HG03378 (cell line): ENCODE results near the gene P2RX6.
"Not testable (repeated sequence)": the region's sequence is repeated elsewhere in the genome, so short reads cannot be mapped to it uniquely, and the experiment has no call there.

ENCODE experiments used
- ATAC-seq: cut with Tn5 transposase; IDR thresholded peaks from one replicate; pipeline ENCODE4 v1.9.1; 2021; ENCODE audit warnings: mild to moderate bottlenecking, moderate library complexity; ENCODE audit not compliant: unreplicated experiment

P2RX6 gene

GRCh38 chr22:20993304-20994127, 21.4 kb upstream of the P2RX6 start:
- no peak for ATAC-seq

- ATAC-seq = no peak
Observed at GRCh38 chr22:20994128-20994901, 20.6 kb upstream of the P2RX6 start.

- ATAC-seq = no peak
Observed at GRCh38 chr22:20994902-20995241, 20.1 kb upstream of the P2RX6 start.

GRCh38 chr22:20995329-20996030, 19.5 kb upstream of the P2RX6 start:
- ATAC-seq = no peak

GRCh38 chr22:20996031-20996410, 18.9 kb upstream of the P2RX6 start:
- ATAC-seq = no peak

- no peak for ATAC-seq
Observed at GRCh38 chr22:20996598-20997535, 18.1 kb upstream of the P2RX6 start.

GRCh38 chr22:20997536-20998257, 17.3 kb upstream of the P2RX6 start:
- no peak for ATAC-seq

- no peak for ATAC-seq
Observed at GRCh38 chr22:20998411-20999336, 16.3 kb upstream of the P2RX6 start.

GRCh38 chr22:20999350-21000206, 15.4 kb upstream of the P2RX6 start:
- ATAC-seq = no peak

GRCh38 chr22:21000207-21000986, 14.6 kb upstream of the P2RX6 start:
- no peak for ATAC-seq

- no peak for ATAC-seq
Observed at GRCh38 chr22:21000987-21001600, 13.9 kb upstream of the P2RX6 start.

GRCh38 chr22:21001601-21002325, 13.2 kb upstream of the P2RX6 start, which contains the start of gene THAP7:
TSS of gene THAP7 (minus strand) at chr22:21002118. CDS start at chr22:21001911, 207 bp downstream.
- ATAC-seq = peak; percentile 69

GRCh38 chr22:21003782-21004181, 11.2 kb upstream of the P2RX6 start:
- ATAC-seq = no peak

- not testable (repeated sequence) for ATAC-seq
Observed at GRCh38 chr22:21009208-21009607, 5.8 kb upstream of the P2RX6 start.

GRCh38 chr22:21009638-21010425, 5.1 kb upstream of the P2RX6 start:
- ATAC-seq = no peak
